Right forelimb (tissue), 1 donor: Measurements from ENCODE around the gene C1QTNF1.

Experiments
- DNase-seq: peaks from one replicate; pipeline ENCODE4 v3.0.0-alpha.2; 2018

C1QTNF1 gene

DNA sequence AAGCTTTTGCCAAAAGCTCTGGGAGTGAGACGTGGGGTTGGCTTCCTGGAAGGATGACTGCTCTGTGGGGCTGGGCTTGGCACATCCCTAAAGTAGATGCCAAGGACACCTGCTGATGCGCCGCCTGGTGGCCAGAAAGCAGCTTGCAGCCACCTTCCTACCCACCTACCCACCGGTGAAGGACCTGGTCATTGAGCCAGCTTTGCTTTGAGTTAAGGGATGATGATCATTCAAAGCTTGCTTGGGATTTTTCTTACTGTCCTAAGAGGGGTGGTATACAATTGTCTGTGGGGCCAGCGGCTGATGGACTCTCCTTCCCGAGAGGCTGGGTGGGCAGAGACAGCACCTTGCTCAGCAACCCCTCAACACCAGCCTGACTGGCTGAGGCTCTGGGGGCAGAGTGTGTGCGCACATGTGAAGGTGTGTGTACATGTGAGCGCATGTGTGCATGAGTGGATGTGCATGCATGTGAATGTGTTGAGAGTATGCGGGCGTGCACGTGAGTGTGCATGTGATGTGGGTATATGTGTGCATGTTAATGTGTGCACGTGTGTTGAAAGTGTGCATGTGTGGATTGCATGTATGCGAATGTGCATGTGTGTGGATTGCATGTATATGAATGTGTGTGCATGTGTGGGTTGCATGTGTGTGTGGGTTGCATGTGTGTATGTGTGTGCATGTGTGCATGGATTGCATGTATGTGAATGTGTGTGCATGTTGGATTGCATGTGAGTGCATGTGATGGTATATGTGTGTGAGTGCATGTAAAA lies 18.6 kb downstream of the C1QTNF1 start:
- no peak for DNase-seq

DNA sequence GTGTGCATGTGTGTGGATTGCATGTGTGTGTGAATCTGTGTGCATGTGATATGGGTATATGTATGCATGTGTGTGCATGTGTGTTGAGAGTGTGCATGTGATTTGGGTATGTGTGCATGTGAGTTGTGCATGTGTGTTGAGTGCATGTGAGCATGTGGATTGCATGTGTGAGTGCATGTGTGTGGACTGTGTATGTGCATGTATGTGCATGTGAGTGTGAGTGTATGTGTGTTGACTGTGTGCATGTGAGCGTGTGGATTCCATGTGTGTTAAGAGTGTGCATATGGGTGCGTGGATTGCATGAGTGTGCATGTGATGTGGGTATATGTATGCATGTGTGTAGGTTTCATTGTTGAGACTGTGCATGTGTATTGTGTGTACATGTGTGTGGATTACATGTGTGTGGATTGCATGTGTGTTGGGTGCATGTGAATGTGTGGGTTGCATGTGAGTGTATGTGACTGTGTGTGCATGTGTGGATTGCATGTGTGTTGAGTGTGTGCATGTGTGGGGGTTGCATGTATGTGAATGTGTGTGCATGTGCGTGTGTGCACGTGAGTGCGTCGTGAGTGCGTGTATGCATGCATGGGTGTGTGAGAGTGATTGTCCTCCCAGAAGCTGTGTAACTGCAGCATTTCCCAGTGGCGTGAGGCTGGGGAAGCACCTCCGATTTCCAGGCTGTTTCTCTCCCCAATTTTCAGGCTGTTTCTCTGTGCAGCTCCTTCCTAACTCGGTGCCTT lies 19.4 kb downstream of the C1QTNF1 start:
- DNase-seq, result no peak

DNA sequence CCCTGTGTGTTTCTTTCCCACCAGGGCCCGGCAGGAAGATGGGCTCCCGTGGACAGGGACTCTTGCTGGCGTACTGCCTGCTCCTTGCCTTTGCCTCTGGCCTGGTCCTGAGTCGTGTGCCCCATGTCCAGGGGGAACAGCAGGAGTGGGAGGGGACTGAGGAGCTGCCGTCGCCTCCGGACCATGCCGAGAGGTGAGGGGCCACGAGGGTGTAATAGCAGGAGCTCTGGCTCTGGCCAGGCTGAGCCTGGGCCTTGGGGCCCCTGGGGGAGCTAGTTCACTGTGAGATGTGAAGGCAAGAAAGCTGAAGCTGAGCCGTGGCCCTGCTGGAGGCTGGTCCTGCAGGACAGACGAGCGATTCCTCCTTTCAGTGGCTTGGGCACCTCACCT lies 20.0 kb downstream of the C1QTNF1 start:
- no peak for DNase-seq

DNA sequence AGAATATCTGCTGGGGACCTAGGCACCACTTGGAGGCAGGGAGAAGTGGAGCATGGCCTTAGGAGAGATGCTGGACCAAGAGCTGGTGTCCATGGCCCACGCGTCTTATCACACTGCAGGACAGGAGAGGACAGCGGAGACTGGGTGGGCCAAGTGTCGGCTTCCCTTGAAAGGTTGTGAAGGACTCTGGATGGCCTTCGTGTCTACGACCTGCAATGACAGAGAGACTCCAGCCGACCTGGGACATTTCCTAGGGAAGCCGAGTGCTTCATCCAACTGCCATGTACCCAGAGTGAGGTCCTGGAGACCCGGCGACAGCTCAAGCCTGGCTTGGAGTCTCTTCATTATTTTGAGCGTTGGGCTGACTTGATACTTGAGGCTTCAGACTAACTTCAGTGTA lies 20.5 kb downstream of the C1QTNF1 start:
- DNase-seq, result no peak

DNA sequence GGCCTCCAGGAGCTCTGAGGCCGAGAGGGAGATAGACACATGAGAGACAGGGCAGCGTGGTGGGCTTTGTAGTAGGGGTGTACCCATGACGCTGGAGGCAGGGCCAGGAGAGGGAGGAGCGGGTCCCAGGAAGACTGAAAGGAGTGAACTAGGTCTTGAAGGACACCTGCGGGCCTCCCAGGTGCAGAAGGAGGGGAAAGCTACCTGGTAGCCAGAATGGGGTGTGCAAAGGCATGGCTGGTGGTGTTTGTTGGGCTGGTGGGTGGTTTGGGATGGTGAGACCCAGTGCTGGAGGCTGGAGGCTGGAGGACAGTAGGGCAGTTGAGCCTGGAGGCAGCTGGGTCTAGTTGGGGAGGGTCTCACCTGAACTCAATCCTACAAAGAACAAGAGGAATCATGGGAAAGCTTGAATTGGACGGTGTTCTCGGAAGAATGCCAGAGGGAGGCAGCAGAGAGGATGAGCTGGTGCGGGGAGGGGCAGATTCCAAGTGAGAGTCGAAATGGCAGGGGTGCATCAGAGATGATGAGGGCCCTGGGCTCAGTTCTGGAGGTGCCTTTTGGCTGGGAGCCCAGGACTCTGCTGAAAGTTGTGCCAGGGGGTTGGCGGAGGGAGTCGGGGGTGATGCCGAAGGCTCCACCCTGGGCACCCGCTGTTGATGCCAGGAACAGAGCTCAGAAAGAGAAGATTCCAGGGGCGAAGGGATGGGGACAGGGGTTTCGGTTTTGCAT lies 21.2 kb downstream of the C1QTNF1 start:
- DNase-seq, result no peak

DNA sequence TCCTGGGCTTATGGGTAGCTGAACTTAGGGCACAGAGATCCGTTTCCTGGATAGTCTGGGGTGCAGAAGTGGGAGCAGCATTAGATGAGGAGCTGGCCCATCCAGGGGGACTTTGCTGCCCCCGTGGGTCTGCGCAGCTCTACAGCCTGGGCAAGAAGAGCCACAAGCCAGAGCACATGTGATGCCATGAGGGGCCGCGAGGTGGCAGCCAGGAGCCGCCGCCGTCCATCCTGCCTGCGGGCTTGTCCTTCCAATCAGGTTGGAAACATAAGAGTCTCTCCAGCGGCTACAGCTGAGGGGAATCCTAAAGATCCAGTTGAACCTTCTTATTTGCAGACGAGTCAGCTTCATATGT lies 21.9 kb downstream of the C1QTNF1 start:
- peak; percentile 88 for DNase-seq

DNA sequence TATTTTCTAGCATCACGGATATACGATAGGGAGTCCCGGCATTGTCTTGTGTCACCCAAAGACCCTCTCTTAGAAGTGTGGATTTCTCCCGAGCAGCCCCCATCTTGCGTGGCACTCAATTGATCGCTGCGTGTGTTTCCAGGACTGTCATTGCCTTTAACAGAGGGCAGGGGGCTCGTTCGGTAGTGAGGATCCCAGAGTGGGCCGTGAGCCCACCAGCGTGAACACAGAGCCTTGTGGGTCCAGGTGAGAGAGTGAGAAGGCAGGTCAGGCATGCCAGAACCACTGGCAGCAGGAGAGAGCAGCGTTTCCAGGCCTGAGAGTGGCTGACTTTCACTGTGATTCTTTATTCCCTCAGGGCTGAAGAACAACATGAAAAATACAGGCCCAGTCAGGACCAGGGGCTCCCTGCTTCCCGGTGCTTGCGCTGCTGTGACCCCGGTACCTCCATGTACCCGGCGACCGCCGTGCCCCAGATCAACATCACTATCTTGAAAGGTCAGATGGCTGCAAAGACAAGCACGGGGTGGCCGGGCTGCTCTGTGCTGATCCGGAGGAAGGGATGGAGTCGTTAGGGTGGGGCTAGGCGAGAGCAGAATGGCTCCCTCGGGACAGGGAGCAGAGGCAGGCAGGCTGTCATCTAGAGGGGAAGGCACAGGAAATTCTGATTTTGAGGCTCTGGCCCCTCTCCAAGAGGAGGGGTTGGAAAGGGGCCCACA lies 22.4 kb downstream of the C1QTNF1 start:
- no peak for DNase-seq

DNA sequence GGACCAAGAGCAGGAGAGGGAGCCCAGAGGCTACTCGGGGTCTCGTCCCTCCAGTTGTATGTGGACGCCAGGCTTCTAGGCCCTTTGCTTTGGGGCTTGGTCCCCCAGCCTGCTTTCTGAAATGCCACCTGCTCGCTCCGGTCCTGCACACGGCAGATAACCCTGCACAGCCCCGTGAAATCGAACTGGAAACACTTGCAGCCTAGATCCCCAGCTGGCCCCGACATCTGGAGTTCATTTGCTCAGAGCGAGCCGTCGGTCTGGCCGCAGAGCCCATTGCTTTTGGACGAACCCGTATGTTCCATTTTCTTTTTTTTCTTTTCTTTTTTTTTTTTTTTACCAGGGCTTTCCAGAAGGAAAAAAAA lies 22.9 kb downstream of the C1QTNF1 start:
- peak; percentile 86 for DNase-seq

DNA sequence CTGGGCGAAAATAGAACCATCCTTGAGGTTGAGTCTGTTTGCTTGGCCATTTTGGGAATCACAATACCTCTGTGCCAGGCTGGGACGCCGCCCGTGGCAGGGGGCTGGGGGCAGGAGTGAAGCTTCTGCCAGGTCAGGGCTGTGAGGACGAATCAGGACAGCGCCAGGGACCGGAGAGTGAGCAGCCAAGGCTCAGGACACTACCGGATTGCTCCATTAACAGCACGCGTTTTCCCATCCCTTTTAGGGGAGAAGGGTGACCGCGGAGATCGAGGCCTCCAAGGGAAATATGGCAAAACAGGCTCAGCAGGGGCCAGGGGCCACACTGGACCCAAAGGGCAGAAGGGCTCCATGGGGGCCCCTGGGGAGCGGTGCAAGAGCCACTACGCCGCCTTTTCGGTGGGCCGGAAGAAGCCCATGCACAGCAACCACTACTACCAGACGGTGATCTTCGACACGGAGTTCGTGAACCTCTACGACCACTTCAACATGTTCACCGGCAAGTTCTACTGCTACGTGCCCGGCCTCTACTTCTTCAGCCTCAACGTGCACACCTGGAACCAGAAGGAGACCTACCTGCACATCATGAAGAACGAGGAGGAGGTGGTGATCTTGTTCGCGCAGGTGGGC lies 23.4 kb downstream of the C1QTNF1 start:
- no peak for DNase-seq

DNA sequence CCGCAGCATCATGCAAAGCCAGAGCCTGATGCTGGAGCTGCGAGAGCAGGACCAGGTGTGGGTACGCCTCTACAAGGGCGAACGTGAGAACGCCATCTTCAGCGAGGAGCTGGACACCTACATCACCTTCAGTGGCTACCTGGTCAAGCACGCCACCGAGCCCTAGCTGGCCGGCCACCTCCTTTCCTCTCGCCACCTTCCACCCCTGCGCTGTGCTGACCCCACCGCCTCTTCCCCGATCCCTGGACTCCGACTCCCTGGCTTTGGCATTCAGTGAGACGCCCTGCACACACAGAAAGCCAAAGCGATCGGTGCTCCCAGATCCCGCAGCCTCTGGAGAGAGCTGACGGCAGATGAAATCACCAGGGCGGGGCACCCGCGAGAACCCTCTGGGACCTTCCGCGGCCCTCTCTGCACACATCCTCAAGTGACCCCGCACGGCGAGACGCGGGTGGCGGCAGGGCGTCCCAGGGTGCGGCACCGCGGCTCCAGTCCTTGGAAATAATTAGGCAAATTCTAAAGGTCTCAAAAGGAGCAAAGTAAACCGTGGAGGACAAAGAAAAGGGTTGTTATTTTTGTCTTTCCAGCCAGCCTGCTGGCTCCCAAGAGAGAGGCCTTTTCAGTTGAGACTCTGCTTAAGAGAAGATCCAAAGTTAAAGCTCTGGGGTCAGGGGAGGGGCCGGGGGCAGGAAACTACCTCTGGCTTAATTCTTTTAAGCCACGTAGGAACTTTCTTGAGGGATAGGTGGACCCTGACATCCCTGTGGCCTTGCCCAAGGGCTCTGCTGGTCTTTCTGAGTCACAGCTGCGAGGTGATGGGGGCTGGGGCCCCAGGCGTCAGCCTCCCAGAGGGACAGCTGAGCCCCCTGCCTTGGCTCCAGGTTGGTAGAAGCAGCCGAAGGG lies 24.2 kb downstream of the C1QTNF1 start:
- DNase-seq, result no peak

DNA sequence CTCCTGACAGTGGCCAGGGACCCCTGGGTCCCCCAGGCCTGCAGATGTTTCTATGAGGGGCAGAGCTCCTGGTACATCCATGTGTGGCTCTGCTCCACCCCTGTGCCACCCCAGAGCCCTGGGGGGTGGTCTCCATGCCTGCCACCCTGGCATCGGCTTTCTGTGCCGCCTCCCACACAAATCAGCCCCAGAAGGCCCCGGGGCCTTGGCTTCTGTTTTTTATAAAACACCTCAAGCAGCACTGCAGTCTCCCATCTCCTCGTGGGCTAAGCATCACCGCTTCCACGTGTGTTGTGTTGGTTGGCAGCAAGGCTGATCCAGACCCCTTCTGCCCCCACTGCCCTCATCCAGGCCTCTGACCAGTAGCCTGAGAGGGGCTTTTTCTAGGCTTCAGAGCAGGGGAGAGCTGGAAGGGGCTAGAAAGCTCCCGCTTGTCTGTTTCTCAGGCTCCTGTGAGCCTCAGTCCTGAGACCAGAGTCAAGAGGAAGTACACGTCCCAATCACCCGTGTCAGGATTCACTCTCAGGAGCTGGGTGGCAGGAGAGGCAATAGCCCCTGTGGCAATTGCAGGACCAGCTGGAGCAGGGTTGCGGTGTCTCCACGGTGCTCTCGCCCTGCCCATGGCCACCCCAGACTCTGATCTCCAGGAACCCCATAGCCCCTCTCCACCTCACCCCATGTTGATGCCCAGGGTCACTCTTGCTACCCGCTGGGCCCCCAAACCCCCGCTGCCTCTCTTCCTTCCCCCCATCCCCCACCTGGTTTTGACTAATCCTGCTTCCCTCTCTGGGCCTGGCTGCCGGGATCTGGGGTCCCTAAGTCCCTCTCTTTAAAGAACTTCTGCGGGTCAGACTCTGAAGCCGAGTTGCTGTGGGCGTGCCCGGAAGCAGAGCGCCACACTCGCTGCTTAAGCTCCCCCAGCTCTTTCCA lies 25.1 kb downstream of the C1QTNF1 start:
- DNase-seq, result no peak

DNA sequence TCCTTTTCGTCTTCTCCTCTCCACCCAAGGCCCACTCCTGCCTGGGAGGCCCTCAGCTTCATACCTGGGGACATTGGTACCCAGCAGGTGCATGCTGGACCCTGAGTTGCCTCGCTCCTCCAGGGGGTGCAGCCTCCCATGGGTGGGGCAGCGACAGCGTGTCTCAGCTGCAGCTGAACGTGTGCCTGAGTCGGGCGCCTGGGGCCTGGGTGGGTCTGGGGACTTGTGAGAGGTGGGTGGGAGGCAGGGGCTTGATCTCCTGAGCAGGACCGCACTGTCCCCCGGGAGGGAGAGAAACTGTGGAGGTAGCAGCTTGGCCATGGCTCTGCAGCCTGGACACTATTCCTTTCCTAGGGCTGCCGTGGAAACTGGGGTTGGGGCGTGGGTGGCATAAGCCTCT lies 25.9 kb downstream of the C1QTNF1 start:
- no peak for DNase-seq

DNA sequence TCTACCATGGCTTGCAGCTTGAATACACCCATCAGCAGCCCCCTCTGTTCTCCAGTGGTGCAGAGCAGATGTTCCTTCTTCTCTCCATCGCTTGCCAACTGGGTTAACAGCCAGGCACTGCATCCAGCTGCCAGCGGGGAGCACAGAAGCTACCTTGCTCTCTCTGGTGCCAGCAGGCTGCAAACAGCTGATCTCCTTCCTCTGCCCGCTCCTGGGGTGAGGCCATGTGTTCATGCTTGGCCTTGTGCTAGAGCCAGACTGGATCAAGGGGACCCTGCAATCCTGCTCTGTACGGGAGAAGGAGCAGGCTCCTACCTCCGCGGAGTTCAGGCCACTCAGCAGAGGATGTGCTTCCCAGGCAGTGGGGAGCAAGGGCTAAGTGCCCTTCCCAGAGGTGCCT lies 26.6 kb downstream of the C1QTNF1 start:
- DNase-seq, result no peak

DNA sequence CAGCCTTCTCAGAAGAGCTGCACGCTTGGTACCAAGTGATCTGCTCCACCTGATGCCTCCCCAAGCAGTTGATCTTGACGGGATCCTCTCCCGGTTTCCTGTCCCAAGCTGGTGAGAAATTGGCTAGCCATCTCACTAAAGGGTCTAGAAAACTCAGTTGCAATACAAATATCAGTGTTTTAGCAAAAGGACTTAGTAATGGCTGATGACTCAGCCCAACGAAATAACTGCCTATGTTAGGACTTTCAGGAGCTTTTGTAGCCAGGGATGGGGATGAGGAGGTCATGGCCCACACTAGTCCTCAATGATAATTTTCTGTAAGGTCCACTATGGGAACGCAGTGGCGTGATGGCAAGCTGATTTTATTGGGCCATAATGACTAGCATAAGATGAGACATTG lies 27.3 kb downstream of the C1QTNF1 start:
- DNase-seq, result no peak

DNA sequence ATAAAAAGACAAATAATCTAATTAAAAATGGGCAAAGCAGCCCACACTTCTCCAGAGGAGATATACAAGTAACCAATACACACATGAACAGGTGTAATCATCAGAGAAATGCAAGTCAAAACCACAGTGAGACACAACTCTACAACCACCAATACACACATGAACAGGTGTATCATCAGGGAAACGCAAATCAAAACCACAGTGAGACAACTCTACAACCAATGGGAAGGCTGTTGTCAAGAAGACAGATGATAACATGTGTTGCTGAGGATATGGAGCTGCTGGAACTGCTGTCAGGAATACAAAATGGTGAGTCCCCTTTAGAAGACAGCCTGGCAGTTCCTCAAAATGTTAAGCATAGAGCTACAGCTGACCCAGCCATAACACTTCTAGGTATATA lies 28.2 kb downstream of the C1QTNF1 start:
- no peak for DNase-seq

DNA sequence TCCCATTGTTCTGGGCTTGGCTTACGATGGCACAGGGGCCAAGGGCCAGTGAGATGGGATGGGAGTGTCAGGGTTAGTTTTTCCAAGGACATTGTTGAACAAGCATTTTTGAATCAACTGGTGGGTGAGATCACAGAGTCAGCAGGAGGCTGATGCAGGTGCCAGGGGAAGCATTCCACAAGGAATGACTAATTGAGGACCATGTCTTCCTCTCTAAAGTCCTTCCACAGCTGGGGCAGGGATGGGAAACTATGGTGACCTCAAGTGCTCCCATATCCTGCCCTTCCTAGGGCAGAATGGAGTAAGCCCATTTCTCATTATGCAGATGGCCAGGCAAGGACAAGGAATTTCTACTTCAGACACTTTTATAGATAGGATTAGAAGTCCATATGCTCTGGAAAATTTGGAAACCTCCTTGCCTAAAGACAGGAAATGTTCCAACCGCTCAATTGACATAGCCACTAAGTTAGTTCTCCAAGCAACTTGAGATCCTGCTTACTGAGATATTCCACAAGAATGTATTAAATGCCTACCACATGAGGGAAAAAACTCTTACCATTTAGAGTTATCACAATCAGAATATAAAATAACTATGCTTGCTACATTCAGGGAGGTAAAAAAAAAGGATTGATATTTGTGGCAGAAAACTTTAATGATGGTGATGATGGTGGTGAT lies 29.4 kb downstream of the C1QTNF1 start:
- no peak for DNase-seq

DNA sequence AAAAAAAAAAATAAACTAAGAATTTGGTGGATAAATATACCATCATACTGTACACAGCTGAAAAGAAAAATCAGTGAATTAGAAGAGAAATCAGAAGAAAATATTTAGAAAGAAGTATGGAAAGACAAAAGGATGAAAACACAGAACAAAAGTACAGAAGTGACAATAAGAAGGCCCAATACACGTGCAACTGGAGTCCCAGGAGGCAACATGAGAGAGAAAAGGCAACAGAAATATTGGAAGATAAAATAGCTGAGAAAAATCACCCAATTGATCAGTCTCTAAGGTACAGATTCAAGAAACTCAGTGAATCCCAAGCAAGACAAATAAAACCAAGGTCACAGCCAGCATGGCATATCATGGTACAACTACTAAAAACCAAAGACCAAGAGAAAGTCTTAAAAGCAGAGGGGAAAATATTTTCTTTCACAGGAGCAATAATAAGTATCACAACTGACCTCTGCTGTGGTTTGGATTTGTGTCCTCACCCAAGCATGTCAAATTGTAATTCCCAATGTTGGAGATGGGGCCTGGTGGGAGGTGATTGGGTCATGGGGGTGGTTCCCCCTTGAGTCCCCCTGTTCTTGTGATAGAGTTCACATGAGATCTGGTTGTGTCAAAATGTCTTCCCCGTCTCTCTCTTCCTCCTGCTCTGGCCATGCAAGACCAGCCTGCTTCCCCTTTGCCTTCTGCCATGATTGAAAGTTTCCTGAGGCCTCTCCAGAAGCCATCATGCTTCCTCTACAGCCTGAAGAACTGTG lies 30.4 kb downstream of the C1QTNF1 start:
- no peak for DNase-seq

DNA sequence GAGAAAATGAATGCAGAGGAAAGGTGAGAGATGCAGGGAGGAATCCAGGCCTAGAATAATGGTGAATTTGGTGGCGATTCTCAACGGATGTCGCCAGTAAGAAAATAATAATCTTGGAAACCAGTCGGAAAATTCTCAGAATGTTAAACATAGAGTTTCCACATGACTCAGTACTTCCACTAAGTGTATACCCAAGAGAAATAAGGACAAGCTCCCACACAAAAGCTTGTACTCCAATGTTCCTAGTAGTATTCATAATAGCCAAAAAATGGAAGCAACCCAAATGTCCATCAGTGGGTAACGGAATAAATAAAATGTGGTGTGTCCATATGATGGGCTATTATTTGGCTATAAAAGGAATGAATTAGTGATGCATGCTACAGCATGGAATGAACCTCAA lies 31.2 kb downstream of the C1QTNF1 start:
- DNase-seq, result no peak

DNA sequence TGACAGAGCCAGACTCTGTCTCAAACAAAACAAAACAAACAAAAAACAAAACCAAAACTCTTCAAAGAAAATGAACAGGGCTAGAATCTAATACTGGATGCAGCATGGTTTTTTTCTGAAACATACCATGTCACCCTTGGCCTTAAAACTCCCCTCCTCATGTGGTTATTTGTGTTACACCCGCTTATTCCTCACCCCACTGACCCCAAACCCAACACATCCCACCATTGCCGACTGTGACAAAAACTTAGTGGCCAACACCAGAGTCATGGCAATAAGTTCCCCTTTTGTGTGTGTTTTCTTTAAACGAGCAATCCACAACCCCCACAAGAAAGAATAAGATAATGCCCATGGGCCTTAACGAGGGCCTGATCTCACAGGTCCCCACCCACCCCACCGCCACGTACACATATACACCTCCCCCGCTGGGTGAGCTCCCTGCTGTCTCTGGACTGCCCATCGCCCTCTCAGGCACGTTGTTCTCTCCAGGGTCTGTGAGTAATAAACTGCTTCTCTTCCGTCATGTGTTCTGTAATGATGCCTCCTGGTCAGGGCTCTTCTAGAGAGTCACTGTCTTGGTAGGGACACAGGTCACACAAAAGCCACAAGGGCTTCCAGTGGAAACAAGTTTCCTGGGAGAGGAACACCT lies 33.9 kb downstream of the C1QTNF1 start:
- no peak for DNase-seq
